A549 (cell line): ENCODE measurements around the gene DSP. TPM values are rescaled to one million over a fixed set of nuclear protein-coding genes. Genes with fewer than 3 reads are reported as not detected.

ENCODE experiments used
- ATAC-seq, 2 experiments: fragments of 200-7000 bp in 1 of 2; fragments of >200 bp in 1 of 2; cut with Nextera tagmentation in 1 of 2; cut with Tn5 transposase in 1 of 2; 3 replicates each; pipeline versions ENCODE4 v1.8.0 to v1.9.1; 2018 to 2020; ENCODE audit warnings: mild to moderate bottlenecking in 1 of 2, moderate library complexity in 1 of 2
- CTCF ChIA-PET: fragments of 300-600 bp; sonication (Branson Sonifier 250); formaldehyde crosslinking; extraction: SDS; loops from one replicate; lab custom pipeline; 2021; ENCODE audit warnings: antibody characterized with exemption, inconsistent platforms; lab: Yijun Ruan, JAX
- POLR2A ChIA-PET: fragments of 350-600 bp; formaldehyde crosslinking; extraction: SDS; loops from one replicate; lab custom pipeline; 2021; ENCODE audit warnings: antibody characterized with exemption, inconsistent platforms; lab: Yijun Ruan, JAX
- DNase-seq, 2 experiments: peaks; one replicate each; pipeline versions ENCODE4 v3.0.0 to v3.0.0-alpha.2; 2011 to 2016; ENCODE audit warnings: low read depth in 1 of 2, low spot score in 1 of 2
- FAIRE-seq: peaks from 2 replicates; lab custom pipeline; 2011; peaks lifted over from hg19 to GRCh38; lab: Jason Lieb, UNC
- H3K27ac ChIP-seq, 2 experiments: fragments of >200 bp; sonication (Bioruptor Twin); formaldehyde crosslinking; 3 replicates each; pipeline ENCODE4 v1.5.1; 2016 to 2017
- H3K4me1 ChIP-seq: fragments of >200 bp; sonication (Bioruptor Twin); formaldehyde crosslinking; 3 replicates; pipeline ENCODE4 v1.6.1; 2016
- H3K4me2 ChIP-seq: fragments of >200 bp; sonication (Bioruptor Twin); formaldehyde crosslinking; 3 replicates; pipeline ENCODE4 v1.6.1; 2016
- H3K4me3 ChIP-seq: fragments of >200 bp; sonication (Bioruptor Twin); formaldehyde crosslinking; 3 replicates; pipeline ENCODE4 v1.5.1; 2016
- H3K9me3 ChIP-seq: fragments of >200 bp; sonication (Bioruptor Twin); formaldehyde crosslinking; 3 replicates; pipeline ENCODE4 v1.6.1; 2016
- CBX8 ChIP-seq: fragments of 200-600 bp; sonication (generic); IDR thresholded peaks from 2 replicates; pipeline ENCODE4 v1.6.1; 2016
- CEBPB ChIP-seq, 2 experiments: fragments of >200 bp in 1 of 2; sonication (Bioruptor Twin) in 1 of 2; formaldehyde crosslinking in 1 of 2; IDR thresholded peaks; 2 replicates each; pipeline ENCODE4 v1.6.1; 2012 to 2016
- CHD2 ChIP-seq: fragments of 150-350 bp; IDR thresholded peaks from 2 replicates; pipeline ENCODE4 v1.6.1; 2014; ENCODE audit warnings: low read length; ENCODE audit not compliant: partially characterized antibody
- CHD4 ChIP-seq: fragments of 200-600 bp; sonication (generic); IDR thresholded peaks from 2 replicates; pipeline ENCODE4 v1.6.1; 2016; ENCODE audit warnings: antibody characterized with exemption, mild to moderate bottlenecking, borderline replicate concordance
- EHMT2 ChIP-seq: fragments of 200-600 bp; sonication (generic); IDR thresholded peaks from 2 replicates; pipeline ENCODE4 v1.6.1; 2016; ENCODE audit warnings: antibody characterized with exemption, low read depth, mild to moderate bottlenecking, moderate library complexity
- ELK1 ChIP-seq: fragments of 150-350 bp; IDR thresholded peaks from 2 replicates; pipeline ENCODE4 v1.6.1; 2014; ENCODE audit warnings: low read depth, mild to moderate bottlenecking, low read length
- EP300 ChIP-seq, 2 experiments: fragments of >200 bp; sonication (Bioruptor Twin); formaldehyde crosslinking; IDR thresholded peaks; 2 replicates in 1 of 2; 3 replicates in 1 of 2; pipeline ENCODE4 v1.6.1; 2016 to 2017
- FOSB ChIP-seq: fragments of 250-450 bp; sonication (Bioruptor Pico); IDR thresholded peaks from 2 replicates; pipeline ENCODE4 v1.5.0; 2020; ENCODE audit warnings: mild to moderate bottlenecking, moderate library complexity
- GATA3 ChIP-seq: IDR thresholded peaks from 2 replicates; pipeline ENCODE4 v1.6.1; 2012; ENCODE audit warnings: borderline replicate concordance
- JUN ChIP-seq, 2 experiments: fragments of >200 bp; sonication (Bioruptor Twin); formaldehyde crosslinking; IDR thresholded peaks; 2 replicates in 1 of 2; 3 replicates in 1 of 2; pipeline ENCODE4 v1.6.1; 2016 to 2017
- KDM1A ChIP-seq: fragments of 200-600 bp; sonication (generic); IDR thresholded peaks from 2 replicates; pipeline ENCODE4 v1.6.1; 2016; ENCODE audit warnings: low read depth, mild to moderate bottlenecking
- MAFK ChIP-seq: fragments of 450-650 bp; IDR thresholded peaks from 2 replicates; pipeline ENCODE4 v1.6.1; 2014; ENCODE audit not compliant: partially characterized antibody
- MYC ChIP-seq: IDR thresholded peaks from 2 replicates; pipeline ENCODE4 v1.6.1; 2012; ENCODE audit warnings: mild to moderate bottlenecking, inconsistent platforms, low read length, improper control_type of control experiment, borderline replicate concordance
- NPAS2 ChIP-seq: fragments of 250-450 bp; sonication (Bioruptor Pico); IDR thresholded peaks from 2 replicates; pipeline ENCODE4 v1.8.0; 2022; ENCODE audit warnings: mild to moderate bottlenecking, moderate library complexity, borderline replicate concordance
- NR3C1 ChIP-seq: fragments of >200 bp; sonication (Bioruptor Twin); formaldehyde crosslinking; IDR thresholded peaks from 3 replicates; pipeline ENCODE4 v1.6.1; 2017
- POLR2A ChIP-seq: IDR thresholded peaks from 2 replicates; pipeline ENCODE4 v1.6.1; 2012; ENCODE audit warnings: mild to moderate bottlenecking, low read length
- POLR2AphosphoS2 ChIP-seq: conservative IDR thresholded peaks from 2 replicates; pipeline ENCODE4 v1.6.1; 2012; ENCODE audit warnings: low read length, improper control_type of control experiment, inconsistent platforms
- RARB ChIP-seq: fragments of 250-450 bp; sonication (Bioruptor Pico); IDR thresholded peaks from 2 replicates; pipeline ENCODE4 v1.8.0; 2021; ENCODE audit warnings: mild to moderate bottlenecking, moderate library complexity
- SMC3 ChIP-seq: fragments of >200 bp; sonication (Bioruptor Twin); formaldehyde crosslinking; IDR thresholded peaks from 3 replicates; pipeline ENCODE4 v1.6.1; 2018; ENCODE audit warnings: inconsistent platforms
- SREBF2 ChIP-seq: fragments of 450-650 bp; IDR thresholded peaks from 2 replicates; pipeline ENCODE4 v1.6.1; 2014; ENCODE audit warnings: mild to moderate bottlenecking, moderate library complexity
- TFCP2L1 ChIP-seq: fragments of 250-450 bp; sonication (Bioruptor Pico); IDR thresholded peaks from 2 replicates; pipeline ENCODE4 v1.5.0; 2021; ENCODE audit warnings: mild to moderate bottlenecking
- ZC3H11A ChIP-seq: fragments of 450-650 bp; IDR thresholded peaks from 2 replicates; pipeline ENCODE4 v1.6.1; 2014; ENCODE audit warnings: antibody characterized with exemption, mild to moderate bottlenecking
- ZNF302 ChIP-seq: fragments of 250-450 bp; sonication (Bioruptor Pico); IDR thresholded peaks from 2 replicates; pipeline ENCODE4 v1.9.0; 2021; ENCODE audit warnings: inconsistent platforms, mild to moderate bottlenecking, moderate library complexity
- WGBS: methylation state at CpG from one replicate; pipeline ENCODE4 v1.1.6; 2017; ENCODE audit errors: missing lambda C conversion rate; 5-methylcytosine and 5-hydroxymethylcytosine counted together
- polyA plus RNA-seq, 4 experiments: library from polyadenylated mRNA; depleted of rRNA in 3 of 4; stranded (reverse); fragments of >200 nt; fragmentation: RNase III in 1 of 4; extraction: RNeasy Plus Mini Kit Qiagen cat#74134 plus additional on column Dnase treatment in 1 of 4; gene quantifications; 2 replicates in 3 of 4; 3 replicates in 1 of 4; pipeline ENCODE4 v1.2.3, GENCODE V29; 2011 to 2017
- TF ChIP-seq, protein P1 (sequence below): fragments of 250-450 bp; sonication (Bioruptor Pico); IDR thresholded peaks from 2 replicates; pipeline ENCODE4 v1.5.0; 2020; ENCODE audit warnings: low read depth, mild to moderate bottlenecking, moderate library complexity
- TF ChIP-seq, protein P2 (sequence below): IDR thresholded peaks from 2 replicates; pipeline ENCODE4 v1.6.1; 2012
- TF ChIP-seq, protein P3 (sequence below): IDR thresholded peaks from 2 replicates; pipeline ENCODE4 v1.6.1; 2012
- TF ChIP-seq, protein P4 (sequence below): fragments of >200 bp; sonication (Bioruptor Twin); formaldehyde crosslinking; IDR thresholded peaks from 3 replicates; pipeline ENCODE4 v1.5.1; 2016

DSP gene
- polyA plus RNA-seq, 2 of the 4 experiments (the other 2 are of a cell fraction): 15.2 to 34.1 TPM

DNA sequence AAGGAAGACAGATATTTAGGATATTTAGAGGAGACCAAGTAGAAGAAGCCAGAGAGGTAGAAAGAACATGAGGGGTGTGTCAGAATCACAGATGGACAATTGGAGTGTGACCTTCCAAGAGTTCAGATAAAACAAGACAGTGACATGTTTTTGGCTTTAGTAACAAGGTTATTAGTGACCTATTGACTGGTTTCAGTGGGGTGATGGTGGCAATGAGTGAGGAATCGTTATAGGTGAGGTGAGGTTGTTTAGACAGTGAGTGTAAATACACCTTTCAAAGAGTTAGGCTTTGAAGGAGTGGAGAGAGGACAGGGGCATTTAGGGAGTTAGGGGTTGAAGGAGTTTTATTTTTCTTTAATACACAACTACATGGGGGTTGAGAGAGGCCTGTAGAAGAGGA is 51.8 kb downstream of the DSP start (continued):
- TF ChIP-seq RARB (CRISPR knock-in tag) (no peak), FOSB (no peak), CHD2 (no peak), ZC3H11A (no peak), NR3C1 (no peak), MAFK (no peak), JUN (IDR thresholded peaks at IDR 0.05) (no peak)

DNA sequence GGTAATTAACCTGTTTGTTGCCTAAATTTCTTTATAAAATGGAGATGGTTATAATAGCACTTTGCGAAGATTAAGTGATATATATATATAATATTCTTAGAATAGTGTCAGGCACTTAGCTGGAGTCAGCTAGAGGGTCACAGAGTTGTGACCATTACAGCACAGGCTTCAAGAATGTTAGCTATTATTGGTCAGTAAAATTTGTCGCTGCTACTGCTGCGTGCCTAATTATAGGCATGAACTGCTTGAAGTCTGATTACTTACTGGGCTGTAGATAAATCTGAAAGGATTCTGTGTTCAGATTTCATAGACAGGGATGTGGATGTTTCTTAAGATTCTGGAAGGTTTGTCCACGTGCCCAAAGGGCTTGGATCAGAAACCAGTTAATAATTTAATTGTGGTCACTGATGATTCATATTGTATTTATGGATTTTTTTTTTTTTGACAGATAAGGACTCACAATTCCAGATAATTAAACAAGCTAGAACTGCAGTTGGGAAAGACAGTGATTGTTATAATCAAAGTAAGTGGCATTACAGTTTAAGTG is 53.2 kb downstream of the DSP start:
- CTCF ChIA-PET: interaction anchor here (2.3 kb wide), 1 partner anchor 21 kb away, joined by 8 read pairs; no protein-coding TSS in a partner anchor
- Histone ChIP-seq H3K4me3 (no peak overlapping the region), H3K27ac (no peak overlapping the region)
- no peak for ATAC-seq
- POLR2A ChIA-PET: no interaction called here
- TF ChIP-seq CHD2 (no peak), SREBF2 (no peak), JUN (IDR thresholded peaks at IDR 0.05) (no peak), FOSB (no peak), EHMT2 (no peak), ELK1 (no peak), TFCP2L1 (CRISPR knock-in tag) (no peak), GATA3 (no peak)
- TF ChIP-seq, protein P1, sequence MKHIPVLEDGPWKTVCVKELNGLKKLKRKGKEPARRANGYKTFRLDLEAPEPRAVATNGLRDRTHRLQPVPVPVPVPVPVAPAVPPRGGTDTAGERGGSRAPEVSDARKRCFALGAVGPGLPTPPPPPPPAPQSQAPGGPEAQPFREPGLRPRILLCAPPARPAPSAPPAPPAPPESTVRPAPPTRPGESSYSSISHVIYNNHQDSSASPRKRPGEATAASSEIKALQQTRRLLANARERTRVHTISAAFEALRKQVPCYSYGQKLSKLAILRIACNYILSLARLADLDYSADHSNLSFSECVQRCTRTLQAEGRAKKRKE (CRISPR knock-in tag): no peak
- TF ChIP-seq, protein P2, sequence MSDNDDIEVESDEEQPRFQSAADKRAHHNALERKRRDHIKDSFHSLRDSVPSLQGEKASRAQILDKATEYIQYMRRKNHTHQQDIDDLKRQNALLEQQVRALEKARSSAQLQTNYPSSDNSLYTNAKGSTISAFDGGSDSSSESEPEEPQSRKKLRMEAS: no peak
- TF ChIP-seq, protein P3, sequence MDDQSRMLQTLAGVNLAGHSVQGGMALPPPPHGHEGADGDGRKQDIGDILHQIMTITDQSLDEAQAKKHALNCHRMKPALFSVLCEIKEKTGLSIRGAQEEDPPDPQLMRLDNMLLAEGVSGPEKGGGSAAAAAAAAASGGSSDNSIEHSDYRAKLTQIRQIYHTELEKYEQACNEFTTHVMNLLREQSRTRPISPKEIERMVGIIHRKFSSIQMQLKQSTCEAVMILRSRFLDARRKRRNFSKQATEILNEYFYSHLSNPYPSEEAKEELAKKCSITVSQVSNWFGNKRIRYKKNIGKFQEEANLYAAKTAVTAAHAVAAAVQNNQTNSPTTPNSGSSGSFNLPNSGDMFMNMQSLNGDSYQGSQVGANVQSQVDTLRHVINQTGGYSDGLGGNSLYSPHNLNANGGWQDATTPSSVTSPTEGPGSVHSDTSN: no peak
- TF ChIP-seq, all 56 proteins: peak for 0
- WGBS: 70% methylated on average over 4 of the region's 4 CpGs
- no peaks in the 10 kb centered on the region for H3K9me3 ChIP-seq
- H3K4me2 ChIP-seq: no peak overlapping the region
- DNase-seq: no peak
- FAIRE-seq: no peak
- peaks cover 27% of the 10 kb centered on the region for H3K4me1 ChIP-seq

DNA sequence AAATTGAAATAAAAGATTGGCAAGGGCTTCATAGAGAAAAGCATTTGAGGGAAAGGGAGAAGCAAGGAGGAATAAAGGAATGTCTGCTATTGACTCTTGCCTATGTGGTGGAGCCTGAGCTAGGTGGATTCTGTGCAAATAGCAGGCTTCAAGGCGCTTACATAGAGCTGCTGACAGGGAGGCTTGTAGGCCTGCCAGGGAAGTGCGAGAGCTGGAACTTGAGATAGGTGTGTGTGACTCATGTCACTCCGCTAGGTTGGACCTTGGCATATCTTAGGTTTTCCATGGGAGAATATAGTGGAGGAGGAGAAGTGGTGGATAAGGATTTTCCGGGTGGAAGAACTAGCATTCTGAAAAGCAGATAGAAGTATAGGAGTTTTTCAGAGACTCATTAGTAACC is 62.5 kb downstream of the DSP start:
- ChIA-PET POLR2A (no interaction called here), CTCF (interaction anchor here (1.8 kb wide), 1 partner anchor 11 kb away, joined by 8 read pairs; no protein-coding TSS in a partner anchor)
- TF ChIP-seq, protein P4, sequence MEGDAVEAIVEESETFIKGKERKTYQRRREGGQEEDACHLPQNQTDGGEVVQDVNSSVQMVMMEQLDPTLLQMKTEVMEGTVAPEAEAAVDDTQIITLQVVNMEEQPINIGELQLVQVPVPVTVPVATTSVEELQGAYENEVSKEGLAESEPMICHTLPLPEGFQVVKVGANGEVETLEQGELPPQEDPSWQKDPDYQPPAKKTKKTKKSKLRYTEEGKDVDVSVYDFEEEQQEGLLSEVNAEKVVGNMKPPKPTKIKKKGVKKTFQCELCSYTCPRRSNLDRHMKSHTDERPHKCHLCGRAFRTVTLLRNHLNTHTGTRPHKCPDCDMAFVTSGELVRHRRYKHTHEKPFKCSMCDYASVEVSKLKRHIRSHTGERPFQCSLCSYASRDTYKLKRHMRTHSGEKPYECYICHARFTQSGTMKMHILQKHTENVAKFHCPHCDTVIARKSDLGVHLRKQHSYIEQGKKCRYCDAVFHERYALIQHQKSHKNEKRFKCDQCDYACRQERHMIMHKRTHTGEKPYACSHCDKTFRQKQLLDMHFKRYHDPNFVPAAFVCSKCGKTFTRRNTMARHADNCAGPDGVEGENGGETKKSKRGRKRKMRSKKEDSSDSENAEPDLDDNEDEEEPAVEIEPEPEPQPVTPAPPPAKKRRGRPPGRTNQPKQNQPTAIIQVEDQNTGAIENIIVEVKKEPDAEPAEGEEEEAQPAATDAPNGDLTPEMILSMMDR: no peak
- TF ChIP-seq EP300 (IDR thresholded peaks at IDR 0.05): no peak
- no peak for TF ChIP-seq JUN (IDR thresholded peaks at IDR 0.05)
- TF ChIP-seq NPAS2 (CRISPR knock-in tag): no peak
- no peak for TF ChIP-seq POLR2AphosphoS2
- no peak for TF ChIP-seq CHD4
- TF ChIP-seq CEBPB (IDR thresholded peaks at IDR 0.05): no peak
- no peak for TF ChIP-seq MYC
- no peak for TF ChIP-seq ZNF302 (CRISPR knock-in tag)
- no peak for TF ChIP-seq GATA3
- TF ChIP-seq NR3C1: no peak
- no peak for TF ChIP-seq KDM1A
- no peak for TF ChIP-seq SMC3
- no peak for TF ChIP-seq CBX8
- no peak for TF ChIP-seq POLR2A
- TF ChIP-seq MAFK: no peak
- TF ChIP-seq EHMT2: no peak
- ATAC-seq (no peak), DNase-seq (no peak), FAIRE-seq (no peak)
- Histone ChIP-seq H3K4me3 (no peak overlapping the region), H3K4me1 (no peaks in the 10 kb centered on the region), H3K27ac (no peak overlapping the region), H3K4me2 (no peak overlapping the region), H3K9me3 (no peaks in the 10 kb centered on the region)
- WGBS: 89% methylated on average over 4 of the region's 4 CpGs
